Measurements from ENCODE around the gene NIBAN1. TPM values are rescaled to one million over a fixed set of nuclear protein-coding genes. Genes with fewer than 3 reads are reported as not detected.

The NIBAN1 gene
- total RNA-seq, 1 donor from 2014 or later, result 22.8 TPM

GRCh38 chr1:184973272-184974055 lies 844 bp downstream of the NIBAN1 start:
- intact Hi-C loops (cut with DNase I), result no loop called here
- peaks cover 29% of the 10 kb centered on the region for H3K4me1 ChIP-seq
- no peaks in the 10 kb centered on the region for H3K27me3 ChIP-seq
- no peaks in the 10 kb centered on the region for H3K36me3 ChIP-seq
- H3K27ac ChIP-seq, result peak overlapping the region; percentile 92
- TF ChIP-seq CTCF (IDR thresholded peaks at IDR 0.05) (no peak), POLR2A (IDR thresholded peaks at IDR 0.05) (no peak), POLR2AphosphoS5 (IDR thresholded peaks at IDR 0.05; ENCODE audit: insufficient read depth in 1 of 2, low read depth in 1 of 2) (no peak)
- no peaks in the 10 kb centered on the region for H3K9me3 ChIP-seq
- H3K4me3 ChIP-seq, result peak overlapping the region; percentile 75 to 78
- no peak for DNase-seq (ENCODE audit: extremely low spot score in 2 of 2)

GRCh38 chr1:184972315-184973055 lies 1.8 kb downstream of the NIBAN1 start:
- Histone ChIP-seq H3K4me1 (peaks cover 29% of the 10 kb centered on the region), H3K4me3 (peak overlapping the region; percentile 75 to 78), H3K27me3 (no peaks in the 10 kb centered on the region), H3K9me3 (no peaks in the 10 kb centered on the region), H3K27ac (peak overlapping the region; percentile 92), H3K36me3 (no peaks in the 10 kb centered on the region)
- no peak for DNase-seq (ENCODE audit: extremely low spot score in 2 of 2)
- no peak for TF ChIP-seq POLR2AphosphoS5 (IDR thresholded peaks at IDR 0.05; ENCODE audit: insufficient read depth in 1 of 2, low read depth in 1 of 2)
- no peak for TF ChIP-seq POLR2A (IDR thresholded peaks at IDR 0.05)
- no peak for TF ChIP-seq CTCF (IDR thresholded peaks at IDR 0.05)
- intact Hi-C loops (cut with DNase I), result no loop called here

- Histone ChIP-seq H3K27me3 (no peaks in the 10 kb centered on the region), H3K4me3 (peak overlapping the region in 1 of 2 donors; percentile 78), H3K36me3 (no peaks in the 10 kb centered on the region), H3K9me3 (no peaks in the 10 kb centered on the region), H3K4me1 (peaks cover 34% of the 10 kb centered on the region), H3K27ac (peak overlapping the region; percentile 92)
- TF ChIP-seq POLR2AphosphoS5 (IDR thresholded peaks at IDR 0.05; ENCODE audit: insufficient read depth in 1 of 2, low read depth in 1 of 2) (no peak), CTCF (IDR thresholded peaks at IDR 0.05) (no peak)
- intact Hi-C loops (cut with DNase I), result no loop called here
- DNase-seq (ENCODE audit: extremely low spot score in 2 of 2), result no peak
Observed at GRCh38 chr1:184971522-184972265, 2.6 kb downstream of the NIBAN1 start.

- Histone ChIP-seq H3K36me3 (no peaks in the 10 kb centered on the region), H3K27ac (peak overlapping the region; percentile 92), H3K9me3 (no peaks in the 10 kb centered on the region), H3K27me3 (no peaks in the 10 kb centered on the region), H3K4me3 (no peak overlapping the region), H3K4me1 (peaks cover 39% of the 10 kb centered on the region)
- intact Hi-C loops (cut with DNase I), result no loop called here
- DNase-seq (ENCODE audit: extremely low spot score in 2 of 2), result no peak
- no peak for TF ChIP-seq POLR2AphosphoS5 (IDR thresholded peaks at IDR 0.05; ENCODE audit: insufficient read depth in 1 of 2, low read depth in 1 of 2)
- TF ChIP-seq POLR2A (IDR thresholded peaks at IDR 0.05), result no peak
- no peak for TF ChIP-seq CTCF (IDR thresholded peaks at IDR 0.05)
Observed at GRCh38 chr1:184970691-184971161, 3.6 kb downstream of the NIBAN1 start.

Data from vagina (tissue), 2 donors.